ENCODE results near the gene FOSL2.

FOSL2 gene

DNA sequence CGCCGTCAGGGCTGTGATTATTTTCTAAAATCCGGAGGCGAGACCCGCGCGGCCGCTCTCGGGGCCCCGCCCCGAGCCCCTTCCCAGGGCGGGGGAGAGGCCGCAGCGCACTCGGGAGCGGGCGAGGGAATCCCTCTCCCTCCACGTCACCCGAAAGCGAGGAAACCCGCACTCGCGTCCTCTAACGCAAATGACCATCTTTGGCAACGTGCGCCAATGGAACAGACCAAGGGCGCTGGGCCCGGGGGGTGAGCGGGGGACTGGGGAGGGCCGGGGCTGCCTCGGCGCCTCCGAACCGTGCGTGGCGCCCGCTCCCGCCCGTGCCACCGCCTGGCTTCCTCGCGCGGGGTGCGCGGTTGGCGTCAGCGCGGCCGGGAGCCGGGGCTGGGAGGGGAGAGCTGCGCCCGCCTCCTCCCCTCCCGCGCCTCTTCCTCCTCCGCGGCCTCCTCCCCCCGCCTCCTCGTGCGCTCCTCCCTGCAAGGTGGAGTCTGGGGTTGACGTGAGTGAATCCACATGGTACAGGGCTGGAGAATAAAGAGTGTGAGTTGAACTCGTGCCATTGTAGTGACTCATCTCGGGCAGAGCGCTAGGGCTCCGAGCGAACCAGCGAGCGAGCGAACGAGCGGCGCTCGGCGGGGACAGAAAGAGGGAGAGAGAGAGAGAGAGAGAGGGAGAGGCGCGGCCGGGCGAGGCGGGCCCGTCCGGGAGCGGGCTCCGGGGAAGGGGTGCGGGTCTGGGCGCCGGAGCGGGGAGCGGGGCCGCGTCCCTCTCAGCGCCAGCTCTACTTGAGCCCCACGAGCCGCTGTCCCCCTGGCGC is at the start of gene FOSL2:
TSS of gene FOSL2 (plus strand) at position 562 of the 817 bp plus-strand sequence. CDS start 863 bp downstream, outside the sequence.
- DNase-seq (ENCODE audit: low read depth), result peak; percentile 63

- no peak for DNase-seq (ENCODE audit: low read depth)
Measured at GRCh38 chr2:28343184-28343942, 49.3 kb upstream of the FOSL2 start.

DNA sequence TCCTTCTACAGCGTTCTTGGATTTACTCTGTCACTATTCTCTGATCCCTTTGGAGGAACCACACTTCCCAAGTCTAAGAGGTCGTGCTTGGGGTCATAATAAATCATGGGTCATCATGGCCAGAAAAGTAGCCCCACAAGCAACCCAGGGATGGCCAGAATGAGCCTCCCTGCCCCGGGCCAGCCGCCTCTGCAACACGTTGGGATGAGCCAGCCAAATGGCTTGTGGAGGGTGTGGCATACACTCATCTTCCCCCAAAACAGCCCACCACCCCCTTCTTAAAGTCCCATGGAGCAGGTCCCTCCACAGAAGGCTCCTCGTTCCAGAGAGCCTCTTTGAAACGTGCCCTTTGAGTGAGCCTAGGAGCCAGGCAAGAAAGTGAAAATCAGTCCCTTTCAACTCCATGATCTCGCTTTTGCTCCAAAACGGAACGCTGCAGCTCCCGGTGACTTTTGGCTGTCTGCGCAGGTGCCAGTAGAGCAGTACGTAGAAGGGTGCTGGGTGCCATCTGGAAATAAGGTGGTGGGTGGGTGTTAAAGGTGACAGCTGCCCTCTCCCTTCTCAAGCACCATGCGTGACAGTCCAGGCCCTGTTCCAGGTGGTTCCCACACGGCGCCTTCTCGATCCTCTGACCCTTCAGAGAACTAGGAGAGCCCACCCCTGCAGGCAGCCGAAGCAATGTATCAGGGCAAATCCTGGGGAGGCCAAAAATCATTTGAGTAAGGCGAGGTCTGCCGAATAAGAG is 48.5 kb upstream of the FOSL2 start:
- DNase-seq (ENCODE audit: low read depth), result no peak

GRCh38 chr2:28344756-28345373 is 47.8 kb upstream of the FOSL2 start:
- no peak for DNase-seq (ENCODE audit: low read depth)

DNA sequence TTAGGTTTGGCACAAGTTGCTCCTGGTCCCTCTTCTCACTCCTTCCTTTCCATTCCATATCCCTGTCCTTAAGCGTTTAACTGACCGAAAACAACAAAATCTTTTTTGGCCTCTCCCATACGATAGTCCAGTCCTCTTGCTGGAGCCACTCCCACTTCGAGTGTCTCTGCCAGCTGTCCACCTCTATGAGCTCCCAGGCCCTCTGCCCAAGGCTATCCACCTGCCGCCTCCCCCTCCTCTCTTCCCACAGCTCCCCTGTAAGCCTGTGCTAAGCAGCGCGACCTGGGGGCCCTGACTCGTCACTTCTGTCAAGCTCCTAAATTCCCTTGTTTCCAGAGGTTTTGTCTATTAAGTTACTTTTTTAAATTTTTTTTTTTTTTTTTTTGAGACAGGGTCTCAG is 47.0 kb upstream of the FOSL2 start:
- no peak for DNase-seq (ENCODE audit: low read depth)

DNA sequence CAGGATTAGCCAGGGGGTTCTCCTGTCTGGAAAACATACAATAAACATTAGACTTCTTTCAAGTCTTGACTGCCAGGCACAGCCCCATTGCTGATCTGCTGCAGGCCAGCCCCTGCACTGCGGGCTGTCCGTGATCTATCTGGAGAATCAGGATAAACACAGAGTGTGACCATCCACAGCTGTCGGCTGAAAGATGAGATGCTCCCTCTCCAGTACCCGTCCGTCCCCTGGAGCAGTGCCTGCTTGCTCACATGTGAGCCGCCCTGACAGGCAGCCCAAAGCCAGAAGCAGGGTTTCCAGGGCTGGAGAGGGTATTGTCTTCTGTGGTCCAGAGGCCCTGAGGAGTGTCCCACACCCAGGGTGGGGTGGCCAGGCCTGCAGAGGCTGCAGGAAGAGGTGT is 46.1 kb upstream of the FOSL2 start:
- DNase-seq (ENCODE audit: low read depth), result no peak

DNA sequence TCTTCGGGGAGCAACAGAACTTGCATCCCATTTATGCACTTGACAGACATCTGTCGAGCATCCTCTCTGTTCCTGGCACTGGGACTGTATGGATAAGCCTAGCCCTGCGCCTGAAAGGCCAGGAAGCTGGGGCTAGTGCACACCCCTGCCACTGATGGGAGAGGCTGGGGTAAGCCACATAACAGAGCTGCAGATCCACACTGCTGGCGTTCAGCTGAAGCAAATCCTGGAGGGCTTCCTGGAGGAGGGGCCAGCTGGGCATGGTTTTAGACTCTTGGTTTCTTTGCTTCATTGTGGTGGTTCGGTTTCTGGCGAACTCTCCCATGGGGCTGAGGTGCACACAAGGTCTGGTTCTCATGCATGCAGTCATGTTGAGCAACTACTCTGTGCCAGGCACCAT is 45.5 kb upstream of the FOSL2 start:
- DNase-seq (ENCODE audit: low read depth), result no peak

- DNase-seq (ENCODE audit: low read depth), result no peak
Measured at GRCh38 chr2:28347596-28347995, 45.1 kb upstream of the FOSL2 start.

- no peak for DNase-seq (ENCODE audit: low read depth)
Measured at GRCh38 chr2:28348149-28348567, 44.5 kb upstream of the FOSL2 start.

DNA sequence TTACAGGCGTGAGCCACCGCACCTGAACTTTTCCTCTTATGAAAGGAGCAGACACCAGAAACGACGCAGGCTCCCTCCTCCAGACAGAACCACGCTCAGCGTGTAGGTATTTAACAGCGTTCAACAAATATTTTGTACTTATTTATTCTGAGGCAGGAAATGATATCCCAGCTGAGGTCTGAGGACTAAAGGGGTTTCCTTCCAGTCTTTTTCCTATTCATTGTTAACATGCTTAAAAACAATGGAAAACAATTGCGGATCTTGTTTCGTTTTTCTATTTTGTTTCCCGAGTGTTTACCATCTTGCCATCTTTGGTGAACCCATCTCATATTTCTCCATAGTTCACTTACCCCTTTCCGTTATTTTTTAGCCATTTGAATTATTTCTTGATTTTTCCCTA is 43.7 kb upstream of the FOSL2 start:
- no peak for DNase-seq (ENCODE audit: low read depth)

DNA sequence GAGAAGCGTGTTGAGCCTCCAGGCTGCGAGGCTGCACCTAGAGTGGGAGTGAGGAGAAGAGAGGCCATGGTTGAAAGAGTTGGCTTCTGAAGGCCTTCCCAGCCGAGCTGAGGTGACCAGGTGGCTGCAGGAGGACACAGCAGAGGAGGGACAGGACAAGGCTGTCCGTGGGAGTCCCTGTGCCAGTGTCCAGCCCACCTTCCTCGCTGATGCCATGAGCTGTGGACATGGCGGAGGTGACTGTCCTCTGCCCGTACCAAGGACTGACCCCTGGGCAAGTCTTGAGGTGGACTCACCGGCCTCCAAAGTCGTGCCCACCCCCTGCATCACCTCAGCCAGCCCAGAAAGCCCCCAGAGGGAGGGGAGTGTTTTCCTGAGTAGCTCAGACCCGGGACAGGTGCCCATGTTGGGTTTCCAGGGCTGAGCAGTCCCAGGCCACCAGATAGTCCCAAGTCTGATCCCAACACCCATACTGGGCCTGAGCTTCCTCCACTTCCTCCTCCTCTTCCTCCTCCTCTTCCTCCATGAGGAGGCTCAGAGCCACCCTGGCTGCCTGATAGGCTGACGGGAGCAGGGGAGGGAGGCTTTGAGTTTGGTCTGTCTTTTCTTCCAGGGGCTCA is 43.0 kb upstream of the FOSL2 start:
- DNase-seq (ENCODE audit: low read depth), result no peak

DNA sequence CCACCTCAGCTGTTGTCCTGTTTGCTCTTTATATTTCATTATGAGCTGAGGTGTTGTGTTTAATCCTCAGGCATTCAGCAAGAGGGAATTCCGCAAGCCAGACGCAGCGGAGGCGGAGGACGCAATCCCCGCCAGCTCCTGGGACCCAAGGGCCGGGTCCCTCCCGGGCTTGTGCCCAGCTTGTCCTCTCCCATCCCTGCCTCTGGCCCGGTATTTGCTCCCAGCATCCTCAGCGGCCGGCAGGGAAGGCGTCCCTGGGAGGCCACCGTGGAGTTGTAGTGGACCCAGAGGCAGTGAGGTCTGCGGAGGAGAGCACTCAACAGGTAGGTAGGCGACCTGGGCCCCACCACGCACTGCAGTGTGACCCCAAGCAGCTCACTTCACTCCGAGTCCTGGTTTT is 42.5 kb upstream of the FOSL2 start:
- no peak for DNase-seq (ENCODE audit: low read depth)

GRCh38 chr2:28350791-28351285 is 41.8 kb upstream of the FOSL2 start:
- DNase-seq (ENCODE audit: low read depth), result no peak

GRCh38 chr2:28351621-28352020 is 41.0 kb upstream of the FOSL2 start:
- DNase-seq (ENCODE audit: low read depth), result no peak

DNA sequence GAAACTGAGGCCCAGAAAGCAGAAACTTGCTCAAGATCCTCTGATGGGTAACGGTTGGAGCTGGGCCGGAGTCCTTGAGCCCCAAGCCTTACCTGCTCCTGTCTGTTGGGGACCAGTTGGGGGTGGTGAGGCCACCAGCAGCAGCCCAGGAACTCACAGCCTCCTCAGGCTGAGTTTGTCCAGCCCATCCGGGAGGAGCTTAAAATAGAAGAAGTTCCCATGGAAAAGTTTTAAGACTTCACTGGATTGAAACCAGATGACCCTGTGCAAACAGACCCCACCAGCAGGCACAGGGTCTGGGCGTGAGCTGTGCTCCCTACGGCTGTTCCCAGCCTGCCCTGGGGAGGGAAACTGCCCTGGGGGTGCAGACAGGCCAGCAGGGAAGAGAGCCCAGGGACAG is 40.6 kb upstream of the FOSL2 start:
- DNase-seq (ENCODE audit: low read depth), result no peak

GRCh38 chr2:28352610-28353195 is 40.0 kb upstream of the FOSL2 start:
- DNase-seq (ENCODE audit: low read depth), result no peak

DNA sequence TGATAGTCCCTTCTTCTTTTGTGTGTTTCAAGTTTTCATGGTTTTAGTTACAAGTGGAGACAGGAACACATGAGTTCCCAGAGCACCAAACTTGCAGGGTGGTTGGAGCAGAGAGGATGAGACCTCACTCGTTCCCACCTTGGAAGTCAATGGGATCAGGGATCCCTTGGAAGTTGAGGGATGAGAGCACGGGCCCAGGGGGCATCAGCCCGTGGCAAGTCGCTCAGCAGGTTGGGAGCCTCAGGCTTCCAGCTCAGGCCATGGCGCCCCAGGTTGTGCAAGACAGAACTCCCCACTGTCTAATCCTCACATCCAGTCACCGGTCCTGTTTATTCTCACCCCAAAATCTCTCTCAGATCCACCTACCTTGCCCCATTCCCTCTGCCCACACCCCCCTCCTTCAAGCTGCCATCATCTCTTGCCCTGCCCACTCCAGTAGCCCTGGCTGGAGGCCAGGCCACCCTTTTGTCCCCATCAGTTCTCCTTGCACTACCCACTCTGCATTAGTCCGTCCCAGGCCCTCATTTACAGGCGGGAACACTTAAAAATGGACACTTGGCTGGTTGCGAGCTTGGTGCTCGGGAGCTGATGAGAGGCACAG is 37.6 kb upstream of the FOSL2 start:
- DNase-seq (ENCODE audit: low read depth), result no peak

DNA sequence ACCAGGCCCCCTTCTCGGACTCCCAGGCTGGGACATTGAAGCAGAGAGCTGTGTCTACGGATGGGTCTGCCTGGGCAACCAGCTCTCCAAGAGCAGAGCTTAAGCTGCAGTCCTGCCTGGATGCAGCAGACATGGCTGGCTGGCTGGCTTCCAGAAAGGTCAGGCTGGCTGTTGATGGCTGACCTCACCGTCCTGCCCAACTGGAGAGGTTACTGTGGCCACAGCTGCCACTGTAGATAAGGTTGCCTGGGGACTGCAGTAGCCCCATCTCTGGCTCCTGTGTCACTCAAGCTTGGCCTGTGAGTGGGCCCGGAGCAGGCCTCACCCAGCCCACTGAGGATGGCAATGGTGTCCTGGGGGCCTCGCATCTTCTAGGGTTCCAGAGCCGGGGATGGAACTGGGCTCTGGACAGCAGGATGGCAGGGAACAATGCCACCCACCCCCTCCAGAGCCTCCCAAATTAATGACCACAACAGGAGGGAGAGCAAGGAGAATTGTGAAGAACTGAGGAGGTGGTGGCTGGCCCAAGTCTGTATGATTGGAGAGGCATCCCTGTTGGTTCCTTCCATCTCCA is 37.0 kb upstream of the FOSL2 start:
- DNase-seq (ENCODE audit: low read depth), result no peak

- no peak for DNase-seq (ENCODE audit: low read depth)
Measured at GRCh38 chr2:28356095-28356911, 36.4 kb upstream of the FOSL2 start.

GRCh38 chr2:28357055-28357454 is 35.6 kb upstream of the FOSL2 start:
- no peak for DNase-seq (ENCODE audit: low read depth)
